Activated T-helper 1 cell treated with anti-CD3 and anti-CD28 coated beads, Interleukin-12 subunit alpha, Interleukin-12 subunit beta, Interleukin-2, Interleukin-4 antibody, amounts not matched to agents 30 ng/mL and 10 ng/mL and 1 ng/mL, durations not matched to agents 14 hours and 24 hours and 36 hours (primary cell): ENCODE measurements around the gene UTP20. TPM values are rescaled to one million over a fixed set of nuclear protein-coding genes. Genes with fewer than 3 reads are reported as not detected.
"Not testable (repeated sequence)": the region's sequence is repeated elsewhere in the genome, so short reads cannot be mapped to it uniquely, and the experiment has no call there.

Source experiments
- DNase-seq: peaks from one replicate; pipeline ENCODE4 v3.0.0; 2021; ENCODE audit warnings: low spot score
- H3K27ac Mint-ChIP-seq: one replicate; pipeline ENCODE4 v1.8.0; 2021; ENCODE audit warnings: mild to moderate bottlenecking, mixed read lengths
- H3K27me3 Mint-ChIP-seq: one replicate; pipeline ENCODE4 v1.8.0; 2022; ENCODE audit warnings: mild to moderate bottlenecking, moderate library complexity, mixed read lengths; ENCODE audit not compliant: insufficient read depth
- H3K36me3 Mint-ChIP-seq: one replicate; pipeline ENCODE4 v1.8.0; 2021; ENCODE audit warnings: low read depth, mixed read lengths
- H3K4me1 Mint-ChIP-seq: one replicate; pipeline ENCODE4 v1.8.0; 2021; ENCODE audit warnings: low read depth, mixed read lengths
- H3K4me3 Mint-ChIP-seq: one replicate; pipeline ENCODE4 v1.8.0; 2021; ENCODE audit warnings: mild to moderate bottlenecking, moderate library complexity, mixed read lengths
- H3K9me3 Mint-ChIP-seq: one replicate; pipeline ENCODE4 v1.8.0; 2021; ENCODE audit warnings: mixed read lengths
- intact Hi-C: fragments of 100-400 bp; cut with micrococcal nuclease; formaldehyde crosslinking; loops from one replicate; pipeline ENCODE4 v1.15.1; 2024
- total RNA-seq: library from RNA; stranded (reverse); gene quantifications from 2 replicates; pipeline ENCODE4 v1.2.3, GENCODE V29; 2022

The UTP20 gene
- total RNA-seq, 1 donor from 2014 or later = 41.8 TPM

GRCh38 chr12:101410169-101410568, 130.3 kb downstream of the UTP20 start:
- H3K4me3 Mint-ChIP-seq, intact Hi-C loops, H3K36me3 Mint-ChIP-seq, H3K27ac Mint-ChIP-seq, H3K9me3 Mint-ChIP-seq, DNase-seq: not testable (repeated sequence)
- Mint-ChIP-seq H3K4me1 (peaks cover 19% of the 10 kb centered on the region), H3K27me3 (peaks cover 18% of the 10 kb centered on the region)

GRCh38 chr12:101414533-101415119, 134.7 kb downstream of the UTP20 start:
- Mint-ChIP-seq H3K9me3 (no peaks in the 10 kb centered on the region), H3K27me3 (peaks cover 21% of the 10 kb centered on the region), H3K27ac (no peak overlapping the region), H3K4me1 (no peaks in the 10 kb centered on the region), H3K4me3 (no peak overlapping the region), H3K36me3 (no peaks in the 10 kb centered on the region)
- intact Hi-C loops = loop anchor here (1.0 to 2.0 kb wide), 3 partner anchors 345 to 425 kb away; no protein-coding TSS in a partner anchor
- DNase-seq = no peak

GRCh38 chr12:101415228-101415627, 135.3 kb downstream of the UTP20 start:
- H3K27ac Mint-ChIP-seq = no peak overlapping the region
- H3K27me3 Mint-ChIP-seq = peaks cover 19% of the 10 kb centered on the region
- H3K4me1 Mint-ChIP-seq = no peaks in the 10 kb centered on the region
- H3K4me3 Mint-ChIP-seq = no peak overlapping the region
- intact Hi-C loops = loop anchor here (2.0 kb wide), 1 partner anchor 358 kb away; no protein-coding TSS in a partner anchor
- H3K9me3 Mint-ChIP-seq = no peaks in the 10 kb centered on the region
- H3K36me3 Mint-ChIP-seq = no peaks in the 10 kb centered on the region
- no peak for DNase-seq

- intact Hi-C loops, H3K4me1 Mint-ChIP-seq, H3K4me3 Mint-ChIP-seq: not testable (repeated sequence)
These were observed 142.2 kb downstream of the UTP20 start for GRCh38 chr12:101422066-101422465.

GRCh38 chr12:101424620-101425019, 144.7 kb downstream of the UTP20 start:
- Mint-ChIP-seq H3K4me1 (no peaks in the 10 kb centered on the region), H3K9me3 (no peaks in the 10 kb centered on the region), H3K4me3 (no peak overlapping the region), H3K27me3 (peaks cover 3% of the 10 kb centered on the region), H3K36me3 (no peaks in the 10 kb centered on the region), H3K27ac (no peak overlapping the region)
- DNase-seq = no peak
- intact Hi-C loops = no loop called here

More at GRCh38 chr12:101422066-101422465, 142.2 kb downstream of the UTP20 start:
- not testable (repeated sequence) for H3K9me3 Mint-ChIP-seq, H3K27ac Mint-ChIP-seq, DNase-seq, H3K36me3 Mint-ChIP-seq, H3K27me3 Mint-ChIP-seq

- intact Hi-C loops = no loop called here
- Mint-ChIP-seq H3K4me1 (no peaks in the 10 kb centered on the region), H3K9me3 (no peaks in the 10 kb centered on the region), H3K27me3 (peaks cover 8% of the 10 kb centered on the region), H3K4me3 (no peak overlapping the region), H3K27ac (no peak overlapping the region), H3K36me3 (no peaks in the 10 kb centered on the region)
- DNase-seq = no peak
These were observed 150.6 kb downstream of the UTP20 start for GRCh38 chr12:101430456-101430855.

- Mint-ChIP-seq H3K36me3 (no peaks in the 10 kb centered on the region), H3K27ac (no peak overlapping the region), H3K4me3 (no peak overlapping the region), H3K27me3 (peaks cover 8% of the 10 kb centered on the region), H3K4me1 (no peaks in the 10 kb centered on the region), H3K9me3 (no peaks in the 10 kb centered on the region)
- DNase-seq = no peak
- intact Hi-C loops = no loop called here
These were observed 156.2 kb downstream of the UTP20 start for GRCh38 chr12:101436136-101436535.

Other genes starting within 250 kb of the UTP20 start
- gene SLC5A8, start 69.9 kb upstream of the UTP20 start, total RNA-seq = not detected in 2 replicates
- 70.8 and 76.9 TPM in 2 replicates for gene ARL1, start 127.7 kb downstream of the UTP20 start, total RNA-seq
- not detected in 2 replicates for gene SPIC, start 195.2 kb downstream of the UTP20 start, total RNA-seq